HCT116 (cell line): Measurements from ENCODE around the gene SLIT1. TPM values are rescaled to one million over a fixed set of nuclear protein-coding genes. Genes with fewer than 3 reads are reported as not detected.

ENCODE experiments used
- ATAC-seq: fragments of 200-7000 bp; cut with Tn5 transposase; 2 replicates; pipeline ENCODE4 v1.9.1; 2020; ENCODE audit warnings: mild to moderate bottlenecking, moderate library complexity
- BruUV-seq: library from RNA; stranded (reverse); fragments of 400-500 nt; replicated peaks from 2 replicates; lab custom pipeline; 2021; lab: Mats Ljungman, UMichigan
- CTCF ChIA-PET: fragments of 300-600 bp; sonication (Branson Sonifier 250); formaldehyde crosslinking; loops from one replicate; lab custom pipeline; 2021; ENCODE audit warnings: antibody characterized with exemption; lab: Charles Lee
- POLR2A ChIA-PET: fragments of 300-600, 350-600 bp; sonication (Branson Sonifier 250); formaldehyde crosslinking; loops from one replicate; lab custom pipeline; 2021; ENCODE audit warnings: antibody characterized with exemption; lab: Charles Lee
- RAD21 ChIA-PET, 2 experiments: fragments of 300-600 bp; sonication (Branson Sonifier 250); formaldehyde crosslinking; loops; one replicate each; lab custom pipeline; 2023; ENCODE audit warnings: low total read pairs in 2 of 2; ENCODE audit not compliant: uncharacterized antibody in 2 of 2, unreplicated experiment in 2 of 2, low non-redundant PET in 1 of 2; lab: Charles Lee
- DNase-seq: peaks from one replicate; pipeline ENCODE4 v3.0.0-alpha.2; 2010; ENCODE audit warnings: low read depth, low spot score
- H2AFZ ChIP-seq: fragments of 200-600 bp; shearing (Covaris generic), sonication (generic); 2 replicates; pipeline ENCODE4 v1.6.1; 2017; ENCODE audit warnings: low read depth, mixed run types, mixed read lengths, antibody characterized with exemption, low read length; ENCODE audit not compliant: poor library complexity, severe bottlenecking
- H3K27ac ChIP-seq: 2 replicates; pipeline ENCODE4 v1.5.1; 2012; ENCODE audit warnings: low read depth, low read length
- H3K27me3 ChIP-seq: fragments of 200-600 bp; sonication (generic); 2 replicates; pipeline ENCODE4 v1.6.1; 2016; ENCODE audit warnings: mixed run types, low read length, mixed read lengths; ENCODE audit not compliant: insufficient read depth
- H3K36me3 ChIP-seq, 2 experiments: fragments of 200-500 bp in 1 of 2; fragments of 200-600 bp in 1 of 2; sonication (Bioruptor generic) in 1 of 2; sonication (generic) in 1 of 2; 2 replicates each; pipeline versions ENCODE4 v1.5.1 to v1.6.1; 2014 to 2016; ENCODE audit warnings: low read length in 2 of 2, inconsistent platforms in 1 of 2, mixed read lengths in 1 of 2, mixed run types in 1 of 2; ENCODE audit not compliant: insufficient read depth in 2 of 2, control insufficient read depth in 1 of 2
- H3K4me1 ChIP-seq, 2 experiments: fragments of 200-600 bp in 1 of 2; sonication (generic) in 1 of 2; 2 replicates each; pipeline versions ENCODE4 v1.5.1 to v1.6.1; 2012 to 2017; ENCODE audit warnings: low read length in 2 of 2, inconsistent platforms in 1 of 2, mild to moderate bottlenecking in 1 of 2, mixed read lengths in 1 of 2, mixed run types in 1 of 2, moderate library complexity in 1 of 2; ENCODE audit not compliant: insufficient read depth in 2 of 2, control insufficient read depth in 1 of 2
- H3K4me2 ChIP-seq: fragments of 200-600 bp; sonication (generic); 2 replicates; pipeline ENCODE4 v1.6.1; 2017; ENCODE audit warnings: mixed run types, low read length, mixed read lengths
- H3K4me3 ChIP-seq, 2 experiments: fragments of 200-600 bp in 1 of 2; sonication (generic) in 1 of 2; replicated peaks in 1 of 2; 2 replicates each; pipeline ENCODE4 v1.5.1; 2011 to 2016; ENCODE audit warnings: low read length in 2 of 2, control low read depth in 1 of 2, low read depth in 1 of 2, mild to moderate bottlenecking in 1 of 2, mixed read lengths in 1 of 2, mixed run types in 1 of 2
- H3K79me2 ChIP-seq: fragments of 200-600 bp; sonication (generic); 2 replicates; pipeline ENCODE4 v1.6.1; 2017; ENCODE audit warnings: mild to moderate bottlenecking, mixed run types, low read length, moderate library complexity, mixed read lengths; ENCODE audit not compliant: insufficient read depth
- H3K9ac ChIP-seq: fragments of 200-600 bp; sonication (generic); 2 replicates; pipeline ENCODE4 v1.6.1; 2016; ENCODE audit warnings: low read length, mixed read lengths
- H3K9me2 ChIP-seq: fragments of 200-600 bp; sonication (generic), shearing (Covaris generic); 2 replicates; pipeline ENCODE4 v1.6.1; 2017; ENCODE audit warnings: mixed run types, mild to moderate bottlenecking, moderate library complexity; ENCODE audit not compliant: insufficient read depth
- H3K9me3 ChIP-seq, 2 experiments: fragments of 200-500 bp in 1 of 2; fragments of 200-600 bp in 1 of 2; sonication (Bioruptor generic) in 1 of 2; sonication (generic) in 1 of 2; 2 replicates each; pipeline ENCODE4 v1.6.1; 2014 to 2017; ENCODE audit warnings: low read length in 2 of 2, mixed read lengths in 2 of 2, inconsistent platforms in 1 of 2, low read depth in 1 of 2, mild to moderate bottlenecking in 1 of 2, mixed run types in 1 of 2, moderate library complexity in 1 of 2; ENCODE audit not compliant: control insufficient read depth in 1 of 2, insufficient read depth in 1 of 2
- H4K20me1 ChIP-seq: fragments of 200-600 bp; sonication (generic), shearing (Covaris generic); 2 replicates; pipeline ENCODE4 v1.6.1; 2017; ENCODE audit warnings: mixed run types, mild to moderate bottlenecking, moderate library complexity; ENCODE audit not compliant: insufficient read depth
- EGR1 ChIP-seq: IDR thresholded peaks from 2 replicates; pipeline ENCODE4 v1.6.1; 2012; ENCODE audit warnings: low read depth
- FOSL1 ChIP-seq: IDR thresholded peaks from 2 replicates; pipeline ENCODE4 v1.6.1; 2012; ENCODE audit warnings: low read depth
- MAX ChIP-seq: IDR thresholded peaks from 2 replicates; pipeline ENCODE4 v1.6.1; 2012
- REST ChIP-seq: IDR thresholded peaks from 2 replicates; pipeline ENCODE4 v1.6.1; 2012; ENCODE audit warnings: low read depth
- TCF7L2 ChIP-seq: IDR thresholded peaks from 2 replicates; pipeline ENCODE4 v1.7.0; 2011; ENCODE audit warnings: borderline replicate concordance, inconsistent platforms; ENCODE audit not compliant: insufficient read depth, insufficient read length; ENCODE audit errors: extremely low read depth
- YY1 ChIP-seq: IDR thresholded peaks from 2 replicates; pipeline ENCODE4 v1.6.1; 2011; ENCODE audit warnings: low read length, low read depth, moderate library complexity, mild to moderate bottlenecking; ENCODE audit not compliant: insufficient replicate concordance; ENCODE audit errors: extremely low read depth
- ZFX ChIP-seq: fragments of 450-650 bp; IDR thresholded peaks from 2 replicates; pipeline ENCODE4 v1.6.1; 2017
- intact Hi-C: fragments of 100-400 bp; cut with micrococcal nuclease; formaldehyde crosslinking; loops from 2 replicates; pipeline ENCODE4 v1.10.0; 2022
- total RNA-seq: library from RNA; stranded (reverse); gene quantifications from one replicate; pipeline ENCODE4 v1.2.1, GENCODE V29; 2021; ENCODE audit not compliant: unreplicated experiment

SLIT1 gene
- total RNA-seq, 1 experiment from 2014 or later: 0.42 TPM

GRCh38 chr10:97090644-97091043 is 95.1 kb downstream of the SLIT1 start (continued):
- TF ChIP-seq REST (no peak), TCF7L2 (no peak), FOSL1 (no peak)

DNA sequence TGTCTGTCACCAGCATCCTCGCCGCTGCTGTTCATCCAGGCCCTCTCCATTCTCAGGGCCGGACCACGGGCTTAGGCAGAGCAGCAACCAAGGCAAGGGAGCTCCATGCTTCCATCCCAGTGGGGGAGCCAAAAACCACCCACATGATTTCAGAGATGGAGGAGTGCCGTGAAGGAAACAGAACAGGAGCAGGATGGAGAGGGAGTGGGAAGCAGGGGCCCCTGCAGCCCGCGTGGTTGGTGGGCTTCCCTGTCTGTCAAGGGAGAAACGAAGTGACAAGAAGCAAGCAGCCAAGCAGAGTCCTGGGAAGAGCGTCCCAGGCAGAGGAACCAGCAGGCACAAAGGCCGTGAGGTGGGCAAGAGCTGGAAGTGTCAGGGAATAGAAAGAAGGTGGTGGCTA is 95.7 kb downstream of the SLIT1 start:
- no peaks in the 10 kb centered on the region for H4K20me1 ChIP-seq
- DNase-seq (no peak), ATAC-seq (no peak)
- H3K9me2 ChIP-seq: no peaks in the 10 kb centered on the region
- ChIA-PET CTCF (interaction anchor here (0.6 to 1.1 kb wide), 2 partner anchors 17 to 65 kb away, joined by 3 read pairs; no protein-coding TSS in a partner anchor), POLR2A (no interaction called here)
- no peaks in the 10 kb centered on the region for H3K79me2 ChIP-seq
- intact Hi-C loops: no loop called here
- H3K27me3 ChIP-seq: peaks cover 64% of the 10 kb centered on the region
- H3K4me1 ChIP-seq: peaks cover 0 to 6% of the 10 kb centered on the region in 2 experiments; a peak in 1 of 4 replicates
- no peaks in the 10 kb centered on the region for H3K9me3 ChIP-seq
- TF ChIP-seq MAX: no peak
- no peak for TF ChIP-seq ZFX
- TF ChIP-seq EGR1: no peak
- no peak for TF ChIP-seq YY1
- TF ChIP-seq, all 23 proteins: peak for 0
- Histone ChIP-seq H3K36me3 (no peaks in the 10 kb centered on the region), H2AFZ (no peak overlapping the region), H3K4me3 (no peak overlapping the region), H3K4me2 (no peak overlapping the region), H3K27ac (no peak overlapping the region), H3K9ac (no peak overlapping the region)
- RAD21 ChIA-PET: no interaction called here
- BruUV-seq: no TSS peak
